Liver (tissue), 9 donors: ENCODE data around the gene PELI1. TPM values are rescaled to one million over a fixed set of nuclear protein-coding genes. Genes with fewer than 3 reads are reported as not detected.
"Not testable (repeated sequence)": the region's sequence is repeated elsewhere in the genome, so short reads cannot be mapped to it uniquely, and the experiment has no call there.

ENCODE experiments used
- DNase-seq: peaks from one replicate; pipeline ENCODE4 v3.0.0-alpha.2; 2017; ENCODE audit warnings: low spot score
- H3K27ac ChIP-seq, 2 donors: one replicate each; pipeline ENCODE4 v1.7.0; 2013; ENCODE audit warnings: inconsistent platforms in 2 of 2, low read length in 2 of 2, control low read depth in 1 of 2, low read depth in 1 of 2, mild to moderate bottlenecking in 1 of 2
- H3K27me3 ChIP-seq, 4 donors: one replicate each; pipeline versions ENCODE4 v1.6.1 to v1.7.0; 2013; ENCODE audit warnings: low read length in 3 of 4, inconsistent platforms in 1 of 4, mild to moderate bottlenecking in 1 of 4, moderate library complexity in 1 of 4; ENCODE audit not compliant: control insufficient read depth in 4 of 4, insufficient read depth in 4 of 4
- H3K36me3 ChIP-seq, 4 donors: one replicate each; pipeline versions ENCODE4 v1.6.1 to v1.7.0; 2013; ENCODE audit warnings: low read length in 3 of 4, mild to moderate bottlenecking in 3 of 4, low read depth in 1 of 4, moderate library complexity in 1 of 4; ENCODE audit not compliant: control insufficient read depth in 4 of 4, insufficient read depth in 3 of 4
- H3K4me1 ChIP-seq, 4 donors: one replicate each; pipeline versions ENCODE4 v1.6.1 to v1.7.0; 2013; ENCODE audit warnings: low read length in 3 of 4, mild to moderate bottlenecking in 3 of 4, moderate library complexity in 1 of 4; ENCODE audit not compliant: control insufficient read depth in 4 of 4, insufficient read depth in 4 of 4
- H3K4me3 ChIP-seq, 3 donors: one replicate each; pipeline versions ENCODE4 v1.6.1 to v1.7.0; 2013; ENCODE audit warnings: low read length in 3 of 3, control low read depth in 1 of 3, low read depth in 1 of 3, mild to moderate bottlenecking in 1 of 3
- H3K9ac ChIP-seq, 2 donors: one replicate each; pipeline ENCODE4 v1.7.0; 2013; ENCODE audit warnings: low read length in 2 of 2, mild to moderate bottlenecking in 2 of 2, moderate library complexity in 2 of 2, control low read depth in 1 of 2, low read depth in 1 of 2
- H3K9me3 ChIP-seq, 4 donors: one replicate each; pipeline versions ENCODE4 v1.6.1 to v1.7.0; 2013; ENCODE audit warnings: low read length in 3 of 4; ENCODE audit not compliant: control insufficient read depth in 4 of 4
- FOXA1 ChIP-seq: IDR thresholded peaks from 2 replicates; pipeline ENCODE4 v1.6.1; 2016; ENCODE audit warnings: antibody characterized with exemption
- HNF4A ChIP-seq, 2 donors: conservative IDR thresholded peaks; 2 replicates each; pipeline ENCODE4 v1.6.1; 2016; ENCODE audit warnings: antibody characterized with exemption in 2 of 2, mild to moderate bottlenecking in 2 of 2
- RAD21 ChIP-seq, 2 donors: IDR thresholded peaks; 2 replicates each; pipeline ENCODE4 v1.6.1; 2016; ENCODE audit warnings: antibody characterized with exemption in 2 of 2, mild to moderate bottlenecking in 2 of 2
- TAF1 ChIP-seq: conservative IDR thresholded peaks from 2 replicates; pipeline ENCODE4 v1.6.1; 2016; ENCODE audit warnings: antibody characterized with exemption, mild to moderate bottlenecking
- WGBS: extraction: QIAGEN DNeasy Blood & Tissue Kit; methylation state at CpG from one replicate; pipeline ENCODE4 v1.1.7; 2013; 5-methylcytosine and 5-hydroxymethylcytosine counted together
- polyA plus RNA-seq, 2 donors: library from polyadenylated mRNA; stranded (reverse) in 1 of 2; unstranded in 1 of 2; fragments of 200-250 nt in 1 of 2; fragments of >200 nt in 1 of 2; fragmentation: Nextera tagmentation in 1 of 2; extraction: Ambion mirVana in 1 of 2; gene quantifications; one replicate each; pipeline versions ENCODE4 v1.2.1 to v1.2.3, GENCODE V29; 2013 to 2015
- total RNA-seq, 2 donors: library from RNA; depleted of rRNA; stranded (reverse); fragments of >200 nt; gene quantifications; one replicate each; pipeline ENCODE4 v1.2.3, GENCODE V29; 2014
- TF ChIP-seq, protein P1 (sequence below): IDR thresholded peaks from 2 replicates; pipeline ENCODE4 v1.6.1; 2016; ENCODE audit warnings: antibody characterized with exemption
- donor health status: healthy.
- donor health status: healthy.
- donor health status: healthy.
- donor health status: healthy.
- donor health status: healthy.

The PELI1 gene
- total and polyA plus RNA-seq, 4 donors = 4.5 to 21.3 (median 7.4) TPM

DNA sequence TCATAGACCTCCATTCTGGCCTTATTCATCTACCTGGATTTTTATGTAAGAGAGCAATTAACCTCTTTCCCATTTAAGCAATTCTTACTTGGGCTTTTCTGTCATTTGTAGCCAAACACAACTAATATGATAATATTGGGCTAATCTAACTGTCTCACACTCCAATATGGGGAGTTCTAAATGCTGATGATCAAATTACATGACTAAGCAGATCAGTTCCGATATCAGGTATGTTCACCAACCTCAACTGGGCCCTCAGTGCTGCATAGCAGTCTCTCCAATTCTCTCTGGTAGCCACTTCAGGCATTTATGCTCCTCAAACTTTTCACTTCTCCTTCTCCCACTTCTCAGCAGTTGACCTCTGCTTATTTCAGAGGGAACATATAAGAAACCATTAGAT, 64.0 kb downstream of the PELI1 start:
- no peak overlapping the region for H3K9ac ChIP-seq
- TF ChIP-seq RAD21 (IDR thresholded peaks at IDR 0.05) (no peak), TAF1 (no peak), FOXA1 (no peak)
- no peak overlapping the region for H3K4me3 ChIP-seq
- H3K27ac ChIP-seq = no peak overlapping the region
- H3K36me3 ChIP-seq = no peaks in the 10 kb centered on the region
- DNase-seq = no peak
- 97% methylated on average over 1 of the region's 1 CpG for WGBS
- no peaks in the 10 kb centered on the region for H3K9me3 ChIP-seq
- H3K27me3 ChIP-seq = no peaks in the 10 kb centered on the region
- peaks cover 0 to 5% (median 0%) of the 10 kb centered on the region in 4 donors for H3K4me1 ChIP-seq

DNA sequence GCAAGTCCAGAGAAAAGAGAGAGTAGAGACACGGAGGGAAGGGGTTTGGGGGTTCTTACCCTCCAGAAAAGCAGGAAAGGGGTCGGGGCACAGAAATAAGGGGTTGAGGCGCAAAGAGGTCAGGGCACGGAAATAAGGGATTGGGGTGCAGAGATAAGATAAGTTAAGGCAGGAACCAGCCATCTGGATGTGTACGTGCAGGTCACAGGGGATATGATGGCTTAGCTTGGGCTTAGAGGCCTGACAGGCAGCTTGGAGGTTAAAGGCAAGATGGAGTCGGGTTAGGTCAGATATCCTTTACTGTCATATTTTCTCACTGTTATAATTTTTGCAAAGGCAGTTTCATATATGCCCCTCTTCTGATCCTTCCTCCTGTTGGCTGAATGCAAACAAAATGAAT, 64.5 kb downstream of the PELI1 start:
- H3K4me1 ChIP-seq, H3K36me3 ChIP-seq, H3K9me3 ChIP-seq, DNase-seq, H3K27me3 ChIP-seq, H3K9ac ChIP-seq, H3K27ac ChIP-seq, H3K4me3 ChIP-seq: not testable (repeated sequence)
- WGBS = 87% methylated on average over 6 of the region's 6 CpGs

DNA sequence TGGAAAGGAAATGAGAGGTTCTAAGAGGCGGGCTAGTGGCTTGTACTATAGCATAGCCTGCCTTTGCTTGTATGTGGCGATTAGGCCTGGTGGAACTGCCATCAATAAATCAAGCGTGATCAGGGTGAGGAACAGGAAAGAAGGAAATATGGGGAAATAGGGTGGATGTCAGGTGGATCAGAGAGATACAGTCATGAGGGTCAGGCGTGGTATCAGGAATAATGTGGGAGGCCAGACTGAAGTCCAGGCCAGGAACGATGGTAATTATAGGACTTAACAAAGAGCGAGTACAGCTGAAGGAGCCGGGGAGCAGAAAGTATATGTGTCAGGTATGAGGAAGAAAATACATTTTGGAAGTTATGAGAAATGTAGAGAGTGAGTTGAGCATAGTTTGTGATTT, 67.4 kb downstream of the PELI1 start:
- not testable (repeated sequence) for H3K27ac ChIP-seq, H3K9me3 ChIP-seq, H3K36me3 ChIP-seq, H3K4me3 ChIP-seq, DNase-seq, H3K9ac ChIP-seq, H3K27me3 ChIP-seq, H3K4me1 ChIP-seq
- WGBS = 94% methylated on average over 7 of the region's 7 CpGs

DNA sequence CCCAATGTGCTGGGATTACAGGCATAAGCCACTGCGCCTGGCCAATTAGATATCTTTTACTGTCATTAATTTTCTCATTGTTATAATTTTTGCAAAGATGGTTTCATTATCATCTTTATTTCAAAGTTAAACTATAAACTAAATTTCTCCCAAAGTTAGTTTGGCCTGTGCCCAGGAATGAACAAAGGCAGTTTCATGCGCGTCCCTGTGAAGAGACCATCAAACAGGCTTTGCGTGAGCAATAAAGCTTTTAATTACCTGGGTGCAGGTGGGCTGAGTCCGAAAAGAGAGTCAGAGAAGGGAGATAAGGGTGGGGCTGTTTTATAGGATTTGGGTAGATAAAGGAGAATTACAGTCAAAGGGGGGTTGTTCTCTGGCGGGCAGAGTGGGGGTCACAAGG, 69.6 kb downstream of the PELI1 start:
- H3K36me3 ChIP-seq = not testable (repeated sequence)

DNA sequence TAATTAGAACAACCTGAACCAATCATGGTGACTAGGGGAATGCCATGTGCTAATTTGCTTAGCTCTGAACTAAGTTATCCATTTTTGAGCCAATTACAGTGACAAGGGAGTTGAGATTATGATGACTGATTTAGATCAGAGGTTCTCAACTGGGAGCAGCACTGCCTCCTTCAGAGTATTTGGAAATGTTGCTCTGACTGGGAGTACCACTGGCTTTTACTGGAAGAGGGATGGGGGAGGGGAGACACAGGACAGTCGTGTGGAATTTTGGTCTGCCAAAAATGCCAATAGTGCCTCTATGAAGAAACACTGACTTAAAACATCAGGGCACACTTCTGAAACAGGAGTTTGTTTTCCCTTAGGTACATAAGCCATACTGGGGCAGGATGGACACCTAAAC, 76.9 kb downstream of the PELI1 start:
- no peak overlapping the region for H3K9ac ChIP-seq
- 21% methylated on average over 1 of the region's 1 CpG for WGBS
- no peak overlapping the region for H3K27ac ChIP-seq
- no peak for DNase-seq
- H3K4me3 ChIP-seq = no peak overlapping the region
- H3K4me1 ChIP-seq = no peaks in the 10 kb centered on the region
- no peaks in the 10 kb centered on the region for H3K27me3 ChIP-seq
- H3K9me3 ChIP-seq = no peaks in the 10 kb centered on the region
- no peak for TF ChIP-seq RAD21 (IDR thresholded peaks at IDR 0.05)
- TF ChIP-seq, protein P1, sequence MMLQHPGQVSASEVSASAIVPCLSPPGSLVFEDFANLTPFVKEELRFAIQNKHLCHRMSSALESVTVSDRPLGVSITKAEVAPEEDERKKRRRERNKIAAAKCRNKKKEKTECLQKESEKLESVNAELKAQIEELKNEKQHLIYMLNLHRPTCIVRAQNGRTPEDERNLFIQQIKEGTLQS = no peak
- no peak for TF ChIP-seq HNF4A (conservative IDR thresholded peaks at IDR 0.05)
- H3K36me3 ChIP-seq = no peaks in the 10 kb centered on the region

More for the DNA sequence above, 69.6 kb downstream of the PELI1 start:
- H3K4me3 ChIP-seq, H3K9ac ChIP-seq, H3K9me3 ChIP-seq, DNase-seq, H3K27ac ChIP-seq, H3K4me1 ChIP-seq, H3K27me3 ChIP-seq: not testable (repeated sequence)
- WGBS = 90% methylated on average over 6 of the region's 6 CpGs
